HepG2 (cell line): ENCODE data around the gene UBE2M. TPM values are rescaled to one million over a fixed set of nuclear protein-coding genes. Genes with fewer than 3 reads are reported as not detected.

Source experiments
- GMEB2 ChIP-seq: IDR thresholded peaks from 2 replicates; pipeline ENCODE4 v1.6.1; 2016; ENCODE audit warnings: missing biosample characterization, missing genetic modification reagents, low read depth
- GTF3A ChIP-seq: sonication (generic); formaldehyde crosslinking; conservative IDR thresholded peaks from 2 replicates; pipeline ENCODE4 v1.4.0; 2020; ENCODE audit warnings: mild to moderate bottlenecking, missing genetic modification reagents
- HNRNPK ChIP-seq: fragments of 200-400 bp; formaldehyde crosslinking; IDR thresholded peaks from 2 replicates; pipeline ENCODE4 v1.6.1; 2018; ENCODE audit warnings: low read length, low read depth, moderate library complexity, mild to moderate bottlenecking; ENCODE audit not compliant: poor library complexity, severe bottlenecking
- KLF12 ChIP-seq: sonication (generic); formaldehyde crosslinking; IDR thresholded peaks from 2 replicates; pipeline ENCODE4 v1.4.0; 2020; ENCODE audit warnings: missing genetic modification reagents, borderline replicate concordance
- MNT ChIP-seq: fragments of 450-650 bp; IDR thresholded peaks from 2 replicates; pipeline ENCODE4 v1.6.1; 2016
- NFYB ChIP-seq: sonication (generic); formaldehyde crosslinking; IDR thresholded peaks from 2 replicates; pipeline ENCODE4 v1.4.0; 2020; ENCODE audit warnings: missing genetic modification reagents
- PLSCR1 ChIP-seq: sonication (generic); formaldehyde crosslinking; IDR thresholded peaks from 2 replicates; pipeline ENCODE4 v1.5.0; 2020; ENCODE audit warnings: missing genetic modification reagents, mild to moderate bottlenecking, borderline replicate concordance
- POGK ChIP-seq: sonication (generic); formaldehyde crosslinking; conservative IDR thresholded peaks from 2 replicates; pipeline ENCODE4 v1.8.0; 2022; ENCODE audit warnings: mild to moderate bottlenecking, moderate library complexity, missing genetic modification reagents
- RBM39 ChIP-seq: fragments of 200-400 bp; formaldehyde crosslinking; IDR thresholded peaks from one replicate; pipeline ENCODE4 v1.6.1; 2018; ENCODE audit warnings: antibody characterized with exemption, mild to moderate bottlenecking, low read depth, low read length; ENCODE audit not compliant: poor library complexity, severe bottlenecking
- ZBTB14 ChIP-seq: sonication (generic); formaldehyde crosslinking; IDR thresholded peaks from 2 replicates; pipeline ENCODE4 v1.4.0; 2020; ENCODE audit warnings: missing genetic modification reagents
- ZNF354B ChIP-seq: sonication (generic); formaldehyde crosslinking; IDR thresholded peaks from 2 replicates; pipeline ENCODE4 v1.8.0; 2022; ENCODE audit warnings: mild to moderate bottlenecking, missing genetic modification reagents
- ZNF709 ChIP-seq: sonication (generic); formaldehyde crosslinking; IDR thresholded peaks from 2 replicates; pipeline ENCODE4 v1.5.0; 2020; ENCODE audit warnings: mild to moderate bottlenecking, missing genetic modification reagents
- ZNF747 ChIP-seq: sonication (generic); formaldehyde crosslinking; IDR thresholded peaks from 2 replicates; pipeline ENCODE4 v1.8.1; 2023; ENCODE audit warnings: missing genetic modification reagents, mild to moderate bottlenecking, borderline replicate concordance
- ZNF75D ChIP-seq: sonication (generic); formaldehyde crosslinking; IDR thresholded peaks from 2 replicates; pipeline ENCODE4 v1.8.1; 2023; ENCODE audit warnings: missing genetic modification reagents, mild to moderate bottlenecking, borderline replicate concordance
- polyA plus RNA-seq, 8 experiments: library from polyadenylated mRNA; depleted of rRNA in 3 of 8; stranded (reverse) in 7 of 8; unstranded in 1 of 8; fragments of >200 nt; fragmentation: Illumina TruSeq in 4 of 8; extraction: Trizol in 4 of 8; gene quantifications; 2 replicates each; pipeline versions ENCODE4 v1.2.1 to v1.2.3, GENCODE V29; 2011 to 2016; ENCODE audit warnings: low read depth in 4 of 8, missing spikeins in 1 of 8, mixed read lengths in 1 of 8; ENCODE audit not compliant: insufficient read depth in 1 of 8
- total RNA-seq, 5 experiments: library from RNA; depleted of rRNA; stranded (reverse); fragments of >200 nt; fragmentation: Illumina TruSeq; extraction: Trizol; gene quantifications; 2 replicates each; pipeline ENCODE4 v1.2.3, GENCODE V29; 2016; ENCODE audit warnings: low read depth in 1 of 5
- TF ChIP-seq, protein P1 (sequence below): sonication (generic); formaldehyde crosslinking; IDR thresholded peaks from 2 replicates; pipeline ENCODE4 v1.8.0; 2023; ENCODE audit warnings: mild to moderate bottlenecking, missing genetic modification reagents
- TF ChIP-seq, protein P2 (sequence below): sonication (generic); formaldehyde crosslinking; IDR thresholded peaks from 2 replicates; pipeline ENCODE4 v1.8.1; 2022; ENCODE audit warnings: mild to moderate bottlenecking, missing genetic modification reagents
- TF ChIP-seq, protein P3 (sequence below): IDR thresholded peaks from 2 replicates; pipeline ENCODE4 v1.6.1; 2016; ENCODE audit warnings: missing genetic modification reagents, missing compliant biosample characterization

Gene UBE2M
- total and polyA plus RNA-seq, 2 of the 13 experiments (the other 11 are each of a cell fraction or from before 2014, with no cell fraction given) = 36.2 to 50.3 TPM

DNA sequence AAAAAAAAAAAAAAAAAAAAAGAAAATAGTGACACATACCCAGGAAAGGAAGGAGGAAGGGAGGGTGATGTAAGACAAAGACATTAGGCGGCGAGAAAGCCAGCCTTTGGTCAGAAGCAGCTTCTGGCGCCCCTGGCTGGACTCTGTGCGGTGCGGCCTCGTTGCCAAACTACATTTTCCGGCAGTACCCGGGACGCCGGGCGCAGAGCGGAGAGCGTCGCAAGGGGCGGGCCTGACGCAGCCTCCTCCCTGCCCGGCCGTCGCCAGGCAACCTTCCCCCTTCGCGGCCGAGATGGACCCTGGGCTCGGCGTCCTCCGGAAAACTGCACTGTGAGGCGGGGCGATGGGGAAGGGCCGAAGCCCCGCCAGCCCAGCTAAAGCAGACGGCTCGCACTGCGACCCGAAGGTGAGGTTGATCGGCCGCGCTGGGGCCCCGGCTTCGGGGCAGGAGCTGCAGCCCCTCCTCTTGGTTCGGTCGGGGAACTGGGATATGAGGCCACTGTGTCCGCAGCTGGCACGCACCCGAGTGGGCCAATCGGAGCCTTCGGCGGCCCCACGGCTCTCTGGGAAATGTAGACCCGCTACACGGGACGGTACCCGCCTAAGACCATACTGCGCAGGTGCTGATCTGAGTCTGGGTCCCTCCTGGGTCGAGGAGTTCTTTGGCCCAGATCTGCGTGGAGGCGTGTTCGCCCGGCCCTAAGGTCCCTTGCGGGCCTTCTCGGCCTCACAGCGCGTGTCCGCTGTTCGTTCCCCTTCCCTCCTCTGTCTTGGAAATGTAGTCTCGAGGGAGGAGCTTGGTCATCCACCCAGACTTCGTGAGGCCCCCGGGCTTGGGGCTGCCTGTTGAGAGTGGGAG is 17.0 kb upstream of the UBE2M start (continued):
- TF ChIP-seq, protein P1, sequence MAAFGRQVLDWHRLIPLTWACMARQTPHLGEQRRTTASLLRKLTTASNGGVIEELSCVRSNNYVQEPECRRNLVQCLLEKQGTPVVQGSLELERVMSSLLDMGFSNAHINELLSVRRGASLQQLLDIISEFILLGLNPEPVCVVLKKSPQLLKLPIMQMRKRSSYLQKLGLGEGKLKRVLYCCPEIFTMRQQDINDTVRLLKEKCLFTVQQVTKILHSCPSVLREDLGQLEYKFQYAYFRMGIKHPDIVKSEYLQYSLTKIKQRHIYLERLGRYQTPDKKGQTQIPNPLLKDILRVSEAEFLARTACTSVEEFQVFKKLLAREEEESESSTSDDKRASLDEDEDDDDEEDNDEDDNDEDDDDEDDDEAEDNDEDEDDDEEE (CRISPR knock-in tag) = peak; percentile 11; the same call in 1 of the 2 replicates
- TF ChIP-seq GTF3A (CRISPR knock-in tag) (no peak), ZNF747 (CRISPR knock-in tag) (0 out of 2 replicates have a peak, but pooled peaks have one; percentile 33), RBM39 (peak; percentile 52), ZBTB14 (CRISPR knock-in tag) (peak; percentile 48; the same call in 1 of the 2 replicates), PLSCR1 (CRISPR knock-in tag) (no peak), KLF12 (CRISPR knock-in tag) (peak; percentile 27; the same call in 1 of the 2 replicates), ZNF75D (CRISPR knock-in tag) (no peak), MNT (0 out of 2 replicates have a peak, but pooled peaks have one; percentile 2), ZNF354B (CRISPR knock-in tag) (no peak), POGK (CRISPR knock-in tag) (peak; percentile 83; the same call in 1 of the 2 replicates), NFYB (peak; percentile 90), HNRNPK (no peak), ZNF709 (CRISPR knock-in tag) (peak; percentile 52; the same call in 1 of the 2 replicates), GMEB2 (CRISPR knock-in tag) (peak; percentile 94)
- TF ChIP-seq, protein P2, sequence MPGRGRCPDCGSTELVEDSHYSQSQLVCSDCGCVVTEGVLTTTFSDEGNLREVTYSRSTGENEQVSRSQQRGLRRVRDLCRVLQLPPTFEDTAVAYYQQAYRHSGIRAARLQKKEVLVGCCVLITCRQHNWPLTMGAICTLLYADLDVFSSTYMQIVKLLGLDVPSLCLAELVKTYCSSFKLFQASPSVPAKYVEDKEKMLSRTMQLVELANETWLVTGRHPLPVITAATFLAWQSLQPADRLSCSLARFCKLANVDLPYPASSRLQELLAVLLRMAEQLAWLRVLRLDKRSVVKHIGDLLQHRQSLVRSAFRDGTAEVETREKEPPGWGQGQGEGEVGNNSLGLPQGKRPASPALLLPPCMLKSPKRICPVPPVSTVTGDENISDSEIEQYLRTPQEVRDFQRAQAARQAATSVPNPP = 0 out of 2 replicates have a peak, but pooled peaks have one; percentile 28
- TF ChIP-seq, protein P3, sequence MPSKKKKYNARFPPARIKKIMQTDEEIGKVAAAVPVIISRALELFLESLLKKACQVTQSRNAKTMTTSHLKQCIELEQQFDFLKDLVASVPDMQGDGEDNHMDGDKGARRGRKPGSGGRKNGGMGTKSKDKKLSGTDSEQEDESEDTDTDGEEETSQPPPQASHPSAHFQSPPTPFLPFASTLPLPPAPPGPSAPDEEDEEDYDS = peak; percentile 65
